ENCODE results near the gene COG4. TPM values are rescaled to one million over a fixed set of nuclear protein-coding genes. Genes with fewer than 3 reads are reported as not detected.
"Not testable (repeated sequence)": the region's sequence is repeated elsewhere in the genome, so short reads cannot be mapped to it uniquely, and the experiment has no call there.

The COG4 gene
- total and polyA plus RNA-seq, 4 experiments from 2014 or later = 37.0 to 70.4 (median 67.7) TPM

DNA sequence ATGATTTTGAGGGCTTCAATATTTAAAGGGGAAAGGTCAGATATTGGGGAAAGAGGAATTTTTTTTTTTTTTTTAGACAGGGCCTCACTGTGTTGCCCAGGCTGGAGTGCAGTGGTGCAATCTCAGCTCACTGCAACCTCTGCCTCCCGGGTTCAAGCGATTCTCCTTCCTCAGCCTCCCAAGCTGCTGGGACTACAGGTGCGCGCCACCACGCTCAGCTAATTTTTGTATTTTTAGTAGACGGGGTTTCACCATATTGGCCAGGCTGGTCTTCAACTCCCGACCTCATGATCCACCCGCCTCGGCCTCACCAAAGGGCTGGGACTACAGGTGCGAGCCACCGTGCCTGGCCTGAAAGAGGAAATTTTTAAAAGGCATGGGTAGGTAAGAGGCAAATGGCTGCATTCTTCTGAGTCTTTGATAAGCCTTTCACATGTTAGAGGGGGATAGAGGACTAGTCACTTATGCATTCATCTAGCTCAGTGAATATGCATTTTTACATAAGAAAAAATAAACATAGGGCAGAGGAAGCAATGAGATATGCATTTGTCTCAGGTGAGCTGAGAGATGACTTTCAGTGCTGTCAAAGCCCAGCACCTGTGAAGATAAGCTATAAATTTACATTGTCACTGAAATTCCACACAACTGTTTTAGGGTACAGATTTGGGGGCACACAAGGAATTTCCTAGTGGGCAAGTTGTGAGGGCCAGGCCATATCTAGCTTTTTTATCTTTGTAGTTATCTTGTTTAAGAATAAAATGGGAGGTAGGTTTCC lies 70.0 kb downstream of the COG4 start:
- Histone ChIP-seq H3K27ac (ENCODE audit: low read depth, low read length) (peak overlapping the region; percentile 91), H3K36me3 (ENCODE audit: insufficient read depth, low read length) (no peaks in the 10 kb centered on the region), H3K9me3 (ENCODE audit: control insufficient read depth in 1 of 2, low read length in 2 of 2) (no peaks in the 10 kb centered on the region), H3K27me3 (ENCODE audit: insufficient read depth, low read length) (no peaks in the 10 kb centered on the region), H3K4me3 (ENCODE audit: low read length in 2 of 2) (peak overlapping the region; percentile 74 to 98), H3K4me1 (ENCODE audit: insufficient read depth, low read length) (peaks cover 21% of the 10 kb centered on the region)
- Mint-ChIP-seq H3K9me3 (no peaks in the 10 kb centered on the region), H3K27ac (peak overlapping the region; percentile 19 to 93 (median 92)), H3K4me3 (peak overlapping the region; percentile 89 to 96 (median 91)), H3K27me3 (peaks cover 0 to 2% of the 10 kb centered on the region in 2 donors), H3K4me1 (peaks cover 16 to 22% (median 20%) of the 10 kb centered on the region in 4 donors), H3K36me3 (peaks cover 0 to 7% of the 10 kb centered on the region in 2 donors)
- intact Hi-C loops (cut with micrococcal nuclease) = no loop called here
- POLR2A ChIA-PET (ENCODE audit: partially characterized antibody) = interaction anchor here (0.6 to 3.0 kb wide), 13 partner anchors 15 to 154 kb away, joined by 3 to 48 read pairs (median 4); partner anchors contain the start of genes DDX19A, DDX19B and ST3GAL2
- DNase-seq = no peak
- CTCF ChIA-PET (ENCODE audit: partially characterized antibody) = interaction anchor here (0.9 to 3.4 kb wide), 6 partner anchors 10 to 84 kb away, joined by 3 to 15 read pairs (median 7); no protein-coding TSS in a partner anchor

GRCh38 chr16:70451004-70451340 lies 72.4 kb downstream of the COG4 start:
- H3K4me3 Mint-ChIP-seq; H3K27me3 Mint-ChIP-seq; POLR2A ChIA-PET (ENCODE audit: partially characterized antibody): not testable (repeated sequence)

GRCh38 chr16:70450142-70451003 lies 73.0 kb downstream of the COG4 start:
- H3K36me3 ChIP-seq (ENCODE audit: insufficient read depth, low read length); H3K27ac ChIP-seq (ENCODE audit: low read depth, low read length); H3K27me3 ChIP-seq (ENCODE audit: insufficient read depth, low read length); H3K4me3 ChIP-seq (ENCODE audit: low read length in 2 of 2); H3K4me3 Mint-ChIP-seq; H3K36me3 Mint-ChIP-seq; H3K9me3 ChIP-seq (ENCODE audit: control insufficient read depth in 1 of 2, low read length in 2 of 2); H3K9me3 Mint-ChIP-seq; intact Hi-C loops (cut with micrococcal nuclease); DNase-seq; H3K27ac Mint-ChIP-seq; POLR2A ChIA-PET (ENCODE audit: partially characterized antibody); H3K27me3 Mint-ChIP-seq: not testable (repeated sequence)
- H3K4me1 Mint-ChIP-seq = peaks cover 11 to 14% (median 13%) of the 10 kb centered on the region in 4 donors
- CTCF ChIA-PET (ENCODE audit: partially characterized antibody) = interaction anchor here (0.9 kb wide), 1 partner anchor 9 kb away, joined by 5 read pairs; no protein-coding TSS in a partner anchor
- H3K4me1 ChIP-seq (ENCODE audit: insufficient read depth, low read length) = peaks cover 14% of the 10 kb centered on the region

More at GRCh38 chr16:70451004-70451340, 72.4 kb downstream of the COG4 start:
- H3K36me3 ChIP-seq (ENCODE audit: insufficient read depth, low read length); H3K4me3 ChIP-seq (ENCODE audit: low read length in 2 of 2); DNase-seq; H3K27ac ChIP-seq (ENCODE audit: low read depth, low read length); CTCF ChIA-PET (ENCODE audit: partially characterized antibody); H3K27ac Mint-ChIP-seq; H3K9me3 ChIP-seq (ENCODE audit: control insufficient read depth in 1 of 2, low read length in 2 of 2); H3K36me3 Mint-ChIP-seq; intact Hi-C loops (cut with micrococcal nuclease); H3K27me3 ChIP-seq (ENCODE audit: insufficient read depth, low read length); H3K9me3 Mint-ChIP-seq: not testable (repeated sequence)
- H3K4me1 Mint-ChIP-seq = peaks cover 11 to 16% (median 15%) of the 10 kb centered on the region in 4 donors
- peaks cover 20% of the 10 kb centered on the region for H3K4me1 ChIP-seq (ENCODE audit: insufficient read depth, low read length)

DNA sequence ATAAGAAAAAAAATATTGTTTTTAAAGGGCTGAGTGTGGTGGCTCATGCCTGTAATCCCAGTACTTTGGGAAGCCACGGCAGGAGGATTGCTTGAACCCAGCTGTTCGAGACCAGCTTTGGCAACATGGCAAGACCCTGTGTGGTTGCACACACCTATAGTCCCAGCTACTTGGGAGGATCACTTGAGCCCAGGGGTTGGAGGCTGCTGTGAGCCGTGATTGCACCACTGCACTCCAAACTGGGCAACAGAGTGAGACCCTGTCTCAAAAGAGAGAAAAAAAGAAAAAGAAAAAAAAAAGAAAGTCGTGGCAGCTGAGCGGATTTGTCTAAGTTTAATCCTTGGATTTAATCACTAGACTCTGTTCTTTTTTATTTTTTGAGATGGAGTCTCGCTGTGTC lies 75.3 kb downstream of the COG4 start:
- Mint-ChIP-seq H3K9me3 (no peaks in the 10 kb centered on the region), H3K36me3 (no peaks in the 10 kb centered on the region), H3K27ac (peak overlapping the region in 1 of 7 donors; percentile 76), H3K27me3 (peaks cover 0 to 2% of the 10 kb centered on the region in 2 donors), H3K4me1 (peaks cover 0 to 4% (median under 1%) of the 10 kb centered on the region in 4 donors), H3K4me3 (no peak overlapping the region)
- no peak overlapping the region for H3K4me3 ChIP-seq (ENCODE audit: low read length in 2 of 2)
- intact Hi-C loops (cut with micrococcal nuclease) = no loop called here
- CTCF ChIA-PET (ENCODE audit: partially characterized antibody) = no interaction called here
- H3K36me3 ChIP-seq (ENCODE audit: insufficient read depth, low read length) = no peaks in the 10 kb centered on the region
- POLR2A ChIA-PET (ENCODE audit: partially characterized antibody) = no interaction called here
- H3K9me3 ChIP-seq (ENCODE audit: control insufficient read depth in 1 of 2, low read length in 2 of 2) = no peaks in the 10 kb centered on the region
- no peaks in the 10 kb centered on the region for H3K4me1 ChIP-seq (ENCODE audit: insufficient read depth, low read length)
- no peak for DNase-seq
- H3K27me3 ChIP-seq (ENCODE audit: insufficient read depth, low read length) = no peaks in the 10 kb centered on the region
- H3K27ac ChIP-seq (ENCODE audit: low read depth, low read length) = no peak overlapping the region

DNA sequence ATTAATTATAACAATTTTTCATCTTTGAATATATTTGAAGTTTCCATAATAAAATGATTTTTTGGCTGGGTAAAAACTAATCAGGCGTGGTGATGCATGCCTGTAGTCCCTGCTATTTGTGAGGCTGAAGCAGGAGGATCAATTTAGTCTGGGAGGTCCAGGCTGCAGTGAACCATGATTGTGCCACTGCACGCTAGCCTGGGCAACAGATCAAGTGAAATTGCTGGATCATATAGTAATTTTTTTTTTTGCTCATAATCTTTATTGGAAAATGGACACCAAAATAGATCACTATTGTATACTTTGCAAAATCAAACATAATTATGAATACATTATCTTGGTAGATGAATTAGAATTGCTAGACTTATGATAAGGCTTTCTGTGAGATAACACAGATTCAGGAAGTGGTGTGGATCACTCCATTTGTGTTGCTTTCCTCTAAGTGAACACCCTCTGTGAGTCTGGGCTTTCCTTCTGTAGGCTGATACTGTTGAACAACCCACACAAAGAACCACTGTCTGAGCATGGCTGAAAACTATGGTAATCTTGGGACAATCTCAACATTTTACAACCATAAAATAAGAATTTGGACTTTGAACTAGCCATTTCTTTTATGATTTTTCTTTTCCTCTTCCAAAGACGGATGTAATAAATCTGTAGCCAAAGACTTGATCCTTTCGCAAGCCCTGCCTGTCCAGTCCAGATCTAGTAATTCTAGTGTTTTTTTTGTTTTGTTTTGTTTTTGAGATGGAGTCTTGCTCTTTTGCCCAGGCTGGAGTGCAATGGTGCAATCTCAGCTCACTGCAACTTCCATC lies 78.9 kb downstream of the COG4 start:
- no peak for DNase-seq
- Mint-ChIP-seq H3K4me1 (peaks cover 0 to 10% (median 4%) of the 10 kb centered on the region in 4 donors), H3K27ac (no peak overlapping the region), H3K9me3 (no peaks in the 10 kb centered on the region), H3K27me3 (no peaks in the 10 kb centered on the region), H3K36me3 (no peaks in the 10 kb centered on the region), H3K4me3 (no peak overlapping the region)
- intact Hi-C loops (cut with micrococcal nuclease) = no loop called here
- Histone ChIP-seq H3K27me3 (ENCODE audit: insufficient read depth, low read length) (no peaks in the 10 kb centered on the region), H3K27ac (ENCODE audit: low read depth, low read length) (no peak overlapping the region), H3K4me3 (ENCODE audit: low read length in 2 of 2) (no peak overlapping the region), H3K4me1 (ENCODE audit: insufficient read depth, low read length) (peaks cover 7% of the 10 kb centered on the region), H3K36me3 (ENCODE audit: insufficient read depth, low read length) (no peaks in the 10 kb centered on the region), H3K9me3 (ENCODE audit: control insufficient read depth in 1 of 2, low read length in 2 of 2) (no peaks in the 10 kb centered on the region)
- POLR2A ChIA-PET (ENCODE audit: partially characterized antibody) = no interaction called here
- CTCF ChIA-PET (ENCODE audit: partially characterized antibody) = interaction anchor here (0.6 kb wide), 1 partner anchor 68 kb away, joined by 3 read pairs; no protein-coding TSS in a partner anchor

DNA sequence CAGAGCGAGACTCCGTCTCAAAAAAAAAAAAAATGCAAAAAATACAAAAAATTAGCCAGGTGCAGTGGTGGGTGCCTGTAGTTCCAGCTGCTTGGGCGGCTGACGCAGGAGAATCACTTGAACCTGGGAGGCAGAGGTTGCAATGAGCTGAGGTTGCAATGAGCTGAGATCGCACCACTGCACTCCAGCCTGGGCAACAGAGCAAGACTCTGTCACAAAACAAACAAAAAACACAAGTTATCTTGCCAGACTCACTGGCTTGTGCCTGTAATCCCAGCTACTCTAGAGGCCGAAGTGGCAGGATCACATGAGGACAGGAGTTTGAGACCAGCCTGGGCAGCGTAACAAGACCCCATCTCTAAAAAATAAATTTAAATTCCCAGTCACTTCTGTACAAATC lies 81.0 kb downstream of the COG4 start:
- Histone ChIP-seq H3K27me3 (ENCODE audit: insufficient read depth, low read length) (no peaks in the 10 kb centered on the region), H3K4me3 (ENCODE audit: low read length in 2 of 2) (no peak overlapping the region), H3K4me1 (ENCODE audit: insufficient read depth, low read length) (peaks cover 19% of the 10 kb centered on the region), H3K9me3 (ENCODE audit: control insufficient read depth in 1 of 2, low read length in 2 of 2) (no peaks in the 10 kb centered on the region), H3K27ac (ENCODE audit: low read depth, low read length) (no peak overlapping the region), H3K36me3 (ENCODE audit: insufficient read depth, low read length) (no peaks in the 10 kb centered on the region)
- peaks cover 0 to 6% of the 10 kb centered on the region in 2 donors for H3K36me3 Mint-ChIP-seq
- H3K9me3 Mint-ChIP-seq = no peaks in the 10 kb centered on the region
- intact Hi-C loops (cut with micrococcal nuclease) = no loop called here
- ChIA-PET POLR2A (ENCODE audit: partially characterized antibody) (no interaction called here), CTCF (ENCODE audit: partially characterized antibody) (no interaction called here)
- DNase-seq = no peak
- H3K4me1 Mint-ChIP-seq = peaks cover 10 to 25% (median 16%) of the 10 kb centered on the region in 4 donors
- no peak overlapping the region for H3K27ac Mint-ChIP-seq
- H3K27me3 Mint-ChIP-seq = no peaks in the 10 kb centered on the region
- H3K4me3 Mint-ChIP-seq = no peak overlapping the region

Measured in CD4-positive, alpha-beta memory T cell (primary cell).